Thyroid gland (tissue), 4 donors: ENCODE measurements around the gene RESP18. TPM values are rescaled to one million over a fixed set of nuclear protein-coding genes. Genes with fewer than 3 reads are reported as not detected.

Source experiments
- DNase-seq, 2 donors: peaks; one replicate each; pipeline ENCODE4 v3.0.0-alpha.2; 2019
- H3K27ac ChIP-seq, 3 donors: fragments of 200-600 bp; sonication (generic); 1 replicate in 2 of 3; 2 replicates in 1 of 3; pipeline ENCODE4 v1.5.1; 2016 to 2019; ENCODE audit warnings: mild to moderate bottlenecking in 1 of 3, moderate library complexity in 1 of 3
- H3K27me3 ChIP-seq: fragments of 200-600 bp; sonication (generic); one replicate; pipeline ENCODE4 v1.5.1; 2019
- H3K36me3 ChIP-seq, 2 donors: fragments of 200-600 bp; sonication (generic); one replicate each; pipeline ENCODE4 v1.5.1; 2016 to 2019
- H3K4me1 ChIP-seq, 2 donors: fragments of 200-600 bp; sonication (generic); one replicate each; pipeline ENCODE4 v1.5.1; 2017 to 2019
- H3K4me3 ChIP-seq, 3 donors: fragments of 200-600 bp; sonication (generic); replicated peaks in 1 of 3; 1 replicate in 2 of 3; 2 replicates in 1 of 3; pipeline ENCODE4 v1.5.1; 2016; ENCODE audit warnings: mild to moderate bottlenecking in 1 of 3
- H3K9me3 ChIP-seq: fragments of 200-600 bp; sonication (generic); one replicate; pipeline ENCODE4 v1.5.1; 2017
- CTCF ChIP-seq, 6 experiments: fragments of 200-600 bp in 3 of 6; fragments of 450-650 bp in 3 of 6; sonication (generic) in 3 of 6; IDR thresholded peaks; one replicate each; pipeline ENCODE4 v1.5.1; 2016 to 2019; ENCODE audit warnings: antibody characterized with exemption in 6 of 6, mild to moderate bottlenecking in 2 of 6, inconsistent platforms in 1 of 6, moderate library complexity in 1 of 6
- POLR2A ChIP-seq, 2 donors: fragments of 450-650 bp; IDR thresholded peaks; one replicate each; pipeline ENCODE4 v1.6.1; 2017; ENCODE audit warnings: antibody characterized with exemption in 2 of 2, mild to moderate bottlenecking in 2 of 2, moderate library complexity in 1 of 2
- WGBS, 2 donors: methylation state at CpG; one replicate each; pipeline ENCODE4 v1.1.5; 2017; 5-methylcytosine and 5-hydroxymethylcytosine counted together
- intact Hi-C: fragments of 100-400 bp; cut with DNase I; formaldehyde crosslinking; loops from one replicate; pipeline ENCODE4 v1.15.1; 2023
- total RNA-seq, 4 donors: library from RNA; depleted of rRNA; stranded (reverse); fragments of >200 nt; gene quantifications; one replicate each; pipeline ENCODE4 v1.2.3, GENCODE V29; 2016

The RESP18 gene
- total RNA-seq, 4 donors from 2014 or later = not detected

DNA sequence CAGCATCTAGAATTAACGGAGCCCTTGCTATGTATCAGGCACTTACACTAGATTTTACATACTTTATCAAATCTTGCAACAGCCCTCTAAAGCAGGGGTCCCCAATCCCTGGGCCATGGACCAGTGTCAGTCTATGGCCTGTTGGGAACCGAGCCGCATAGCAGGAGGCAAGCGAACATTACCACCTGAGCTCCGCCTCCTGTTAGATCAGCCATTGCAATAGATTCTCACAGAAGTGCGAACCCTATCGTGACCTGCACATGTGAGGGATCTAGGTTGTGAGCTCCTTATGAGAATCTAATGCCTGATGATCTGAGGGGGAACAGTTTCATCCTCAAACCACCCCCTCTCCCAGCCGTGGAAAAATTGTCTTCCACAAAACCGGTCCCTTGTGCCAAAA is 39.9 kb downstream of the RESP18 start:
- 94 to 95% methylated on average over 7 to 9 of the region's 9 CpGs for WGBS, 2 donors
- Histone ChIP-seq H3K27ac (no peak overlapping the region), H3K4me3 (no peak overlapping the region), H3K36me3 (no peaks in the 10 kb centered on the region), H3K27me3 (no peaks in the 10 kb centered on the region), H3K9me3 (no peaks in the 10 kb centered on the region), H3K4me1 (peaks cover 4 to 21% of the 10 kb centered on the region in 2 donors)
- DNase-seq = no peak
- intact Hi-C loops = no loop called here
- TF ChIP-seq POLR2A (IDR thresholded peaks at IDR 0.05) (no peak), CTCF (IDR thresholded peaks at IDR 0.05) (no peak)

DNA sequence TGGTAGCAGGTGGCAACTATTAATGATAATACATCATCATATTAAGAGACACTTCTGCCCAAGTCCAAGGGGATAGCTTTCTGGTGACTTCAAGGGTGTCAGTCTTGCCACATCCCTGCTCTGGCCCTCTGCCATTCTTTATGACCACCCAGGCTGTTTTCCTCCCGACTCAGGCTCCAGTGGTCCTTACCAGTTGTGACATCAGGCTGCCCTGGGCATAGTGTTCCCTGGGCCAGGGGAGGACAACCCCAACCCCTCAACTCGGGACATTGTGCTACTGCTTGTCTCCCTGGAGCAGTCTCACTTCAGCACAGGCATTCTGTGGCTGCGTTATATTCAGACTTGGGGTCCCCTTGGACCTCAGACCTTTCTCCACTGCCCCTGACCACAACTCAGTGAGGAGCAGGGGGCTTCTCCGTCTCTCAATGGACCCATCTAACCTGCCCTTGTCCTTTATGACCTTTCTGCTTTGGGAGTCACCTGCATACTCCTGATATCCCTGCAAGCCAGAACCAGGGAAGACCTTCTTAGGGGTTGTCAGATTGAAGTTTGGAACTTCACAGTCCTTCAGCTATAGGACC is 40.5 kb downstream of the RESP18 start:
- H3K27ac ChIP-seq = no peak overlapping the region
- DNase-seq = no peak
- no peak overlapping the region for H3K4me3 ChIP-seq
- no peaks in the 10 kb centered on the region for H3K36me3 ChIP-seq
- intact Hi-C loops = no loop called here
- H3K27me3 ChIP-seq = no peaks in the 10 kb centered on the region
- no peaks in the 10 kb centered on the region for H3K9me3 ChIP-seq
- peaks cover 4 to 21% of the 10 kb centered on the region in 2 donors for H3K4me1 ChIP-seq
- 80 to 86% methylated on average over 4 of the region's 4 CpGs for WGBS, 2 donors
- no peak for TF ChIP-seq CTCF (IDR thresholded peaks at IDR 0.05)

GRCh38 chr2:219291394-219291793 is 41.1 kb downstream of the RESP18 start:
- 83 to 89% methylated on average over 7 of the region's 7 CpGs for WGBS, 2 donors
- DNase-seq = no peak
- TF ChIP-seq POLR2A (IDR thresholded peaks at IDR 0.05) (no peak), CTCF (IDR thresholded peaks at IDR 0.05) (no peak)
- Histone ChIP-seq H3K36me3 (no peaks in the 10 kb centered on the region), H3K27ac (no peak overlapping the region), H3K4me1 (peaks cover 4 to 21% of the 10 kb centered on the region in 2 donors), H3K9me3 (no peaks in the 10 kb centered on the region), H3K4me3 (no peak overlapping the region), H3K27me3 (no peaks in the 10 kb centered on the region)
- intact Hi-C loops = no loop called here

GRCh38 chr2:219290381-219291171 is 42.0 kb downstream of the RESP18 start:
- Histone ChIP-seq H3K36me3 (peaks cover 0 to under 1% of the 10 kb centered on the region in 2 donors), H3K27me3 (no peaks in the 10 kb centered on the region), H3K4me3 (no peak overlapping the region), H3K27ac (no peak overlapping the region), H3K4me1 (peaks cover 4 to 21% of the 10 kb centered on the region in 2 donors), H3K9me3 (no peaks in the 10 kb centered on the region)
- 87 to 89% methylated on average over 16 of the region's 16 CpGs for WGBS, 2 donors
- no peak for DNase-seq
- intact Hi-C loops = no loop called here
- TF ChIP-seq CTCF (IDR thresholded peaks at IDR 0.05) = no peak
- no peak for TF ChIP-seq POLR2A (IDR thresholded peaks at IDR 0.05)
